ENCODE results near the gene RPL19.
"Not testable (repeated sequence)": the region's sequence is repeated elsewhere in the genome, so short reads cannot be mapped to it uniquely, and the experiment has no call there.

Gene RPL19

DNA sequence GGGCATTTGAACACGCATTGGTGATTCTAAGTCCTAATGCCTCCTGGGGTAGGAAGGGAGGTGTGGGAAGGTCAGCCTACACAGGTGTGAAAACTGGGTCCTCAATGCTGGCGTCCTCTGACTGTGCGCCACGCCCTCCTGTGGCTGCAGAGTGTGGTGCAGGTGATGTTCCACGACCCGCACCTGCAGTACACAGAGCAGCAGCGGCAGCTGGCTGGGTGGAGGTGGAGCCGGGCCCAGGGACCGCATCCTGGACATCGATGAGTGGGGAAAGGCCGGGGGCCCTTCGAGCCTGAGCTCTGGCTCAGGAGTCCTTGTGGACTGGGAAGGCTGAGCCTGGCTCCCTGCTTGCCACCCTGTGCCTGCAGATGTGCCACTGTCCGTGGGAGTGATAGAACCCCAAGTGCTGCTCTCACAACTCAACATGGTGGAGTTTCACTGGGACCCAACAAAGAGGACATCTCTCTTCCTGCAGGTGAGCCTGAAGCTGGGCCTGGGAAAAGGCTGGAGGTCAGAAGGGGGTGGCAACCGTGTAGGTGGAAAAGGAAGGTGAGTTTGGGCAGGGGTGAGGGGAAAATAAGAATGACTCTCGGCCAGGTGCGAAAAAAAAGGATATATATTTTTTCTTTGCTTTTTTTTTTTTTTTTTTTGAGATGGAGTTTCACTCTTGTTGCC, 39.7 kb downstream of the RPL19 start:
- TF ChIP-seq, protein P1, sequence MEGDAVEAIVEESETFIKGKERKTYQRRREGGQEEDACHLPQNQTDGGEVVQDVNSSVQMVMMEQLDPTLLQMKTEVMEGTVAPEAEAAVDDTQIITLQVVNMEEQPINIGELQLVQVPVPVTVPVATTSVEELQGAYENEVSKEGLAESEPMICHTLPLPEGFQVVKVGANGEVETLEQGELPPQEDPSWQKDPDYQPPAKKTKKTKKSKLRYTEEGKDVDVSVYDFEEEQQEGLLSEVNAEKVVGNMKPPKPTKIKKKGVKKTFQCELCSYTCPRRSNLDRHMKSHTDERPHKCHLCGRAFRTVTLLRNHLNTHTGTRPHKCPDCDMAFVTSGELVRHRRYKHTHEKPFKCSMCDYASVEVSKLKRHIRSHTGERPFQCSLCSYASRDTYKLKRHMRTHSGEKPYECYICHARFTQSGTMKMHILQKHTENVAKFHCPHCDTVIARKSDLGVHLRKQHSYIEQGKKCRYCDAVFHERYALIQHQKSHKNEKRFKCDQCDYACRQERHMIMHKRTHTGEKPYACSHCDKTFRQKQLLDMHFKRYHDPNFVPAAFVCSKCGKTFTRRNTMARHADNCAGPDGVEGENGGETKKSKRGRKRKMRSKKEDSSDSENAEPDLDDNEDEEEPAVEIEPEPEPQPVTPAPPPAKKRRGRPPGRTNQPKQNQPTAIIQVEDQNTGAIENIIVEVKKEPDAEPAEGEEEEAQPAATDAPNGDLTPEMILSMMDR (IDR thresholded peaks at IDR 0.05; ENCODE audit: low read depth, low read length, missing control alignments): peak; percentile 67
- H3K4me3 ChIP-seq (ENCODE audit: low read depth, low read length): no peak overlapping the region
- in situ Hi-C loops (cut with HindIII; ENCODE audit: low sequenced_read_pairs): no loop called here
- DNase-seq (ENCODE audit: low read depth): no peak

DNA sequence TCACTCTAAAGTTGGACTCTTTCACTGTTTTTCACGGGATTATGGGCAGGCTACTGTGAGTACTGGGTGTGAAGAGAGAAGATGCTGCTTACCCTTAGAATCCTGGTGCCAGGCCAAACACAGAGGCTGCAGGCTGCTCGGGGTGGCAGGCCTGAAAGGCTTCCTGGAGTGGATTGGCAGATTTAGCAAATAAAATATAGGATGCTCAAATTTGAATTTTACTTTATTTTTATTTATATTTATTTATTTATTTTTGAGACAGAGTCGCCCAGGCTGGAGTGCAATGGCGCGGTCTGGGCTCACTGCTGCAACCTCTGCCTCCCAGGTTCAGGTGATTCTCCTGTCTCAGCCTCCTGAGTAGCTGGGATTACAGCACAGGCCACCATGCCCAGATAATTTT, 40.5 kb downstream of the RPL19 start:
- no peak for DNase-seq (ENCODE audit: low read depth)
- H3K4me3 ChIP-seq (ENCODE audit: low read depth, low read length): no peak overlapping the region
- TF ChIP-seq, protein P1 (IDR thresholded peaks at IDR 0.05; ENCODE audit: low read depth, low read length, missing control alignments): no peak
- in situ Hi-C loops (cut with HindIII; ENCODE audit: low sequenced_read_pairs): no loop called here

DNA sequence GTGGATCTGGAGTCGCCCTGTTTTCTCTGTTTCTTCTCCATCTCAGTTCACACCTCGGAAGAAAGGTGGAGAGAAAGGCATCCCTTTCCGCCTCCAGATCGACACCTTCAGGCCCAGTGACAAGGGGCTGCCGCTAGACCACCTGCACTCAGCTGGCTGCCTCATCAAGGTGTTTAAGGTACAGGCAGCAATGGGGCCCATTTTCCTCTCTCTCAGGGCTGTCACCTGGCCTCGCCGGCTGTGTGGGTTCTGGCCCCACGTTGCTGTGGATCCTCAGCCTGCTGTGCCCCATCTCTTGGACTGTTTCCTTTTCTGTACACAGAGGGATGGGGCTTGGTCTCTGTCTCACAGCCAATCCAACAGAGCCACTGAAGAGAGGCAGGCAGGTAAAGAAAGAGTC, 43.1 kb downstream of the RPL19 start:
- in situ Hi-C loops (cut with HindIII; ENCODE audit: low sequenced_read_pairs): no loop called here
- no peak for DNase-seq (ENCODE audit: low read depth)
- H3K4me3 ChIP-seq (ENCODE audit: low read depth, low read length): no peak overlapping the region
- TF ChIP-seq, protein P1 (IDR thresholded peaks at IDR 0.05; ENCODE audit: low read depth, low read length, missing control alignments): no peak

DNA sequence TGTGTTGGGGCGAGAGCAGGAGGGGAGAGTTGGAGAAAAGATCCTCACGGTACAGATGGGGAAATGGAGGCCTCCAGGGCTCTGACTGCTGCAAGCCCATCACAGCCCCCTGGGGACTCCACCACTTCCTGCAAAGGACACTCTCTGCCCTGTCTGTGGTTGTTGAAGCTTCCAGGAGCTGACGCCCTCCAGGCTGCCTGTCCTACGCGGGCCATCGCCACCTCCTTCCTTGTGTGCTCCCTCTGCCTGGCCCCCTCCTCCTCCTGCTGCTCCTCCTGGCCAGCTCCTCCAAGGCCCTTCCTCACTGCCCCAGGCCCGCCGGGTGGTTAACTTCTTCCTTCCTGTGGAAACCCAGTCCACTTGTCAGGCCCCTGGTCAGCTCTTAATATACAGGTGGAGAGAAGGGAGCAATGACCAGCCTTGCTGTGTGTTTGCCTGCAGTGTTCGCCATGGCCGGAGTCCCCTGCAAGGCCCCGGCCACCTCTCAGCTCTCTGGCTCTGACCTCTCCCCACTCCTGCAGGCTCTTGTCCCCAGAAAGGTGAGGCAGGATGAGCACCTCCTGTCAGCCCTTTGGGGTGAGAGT, 44.0 kb downstream of the RPL19 start:
- in situ Hi-C loops (cut with HindIII; ENCODE audit: low sequenced_read_pairs): no loop called here
- H3K4me3 ChIP-seq (ENCODE audit: low read depth, low read length): no peak overlapping the region
- TF ChIP-seq, protein P1 (IDR thresholded peaks at IDR 0.05; ENCODE audit: low read depth, low read length, missing control alignments): no peak
- no peak for DNase-seq (ENCODE audit: low read depth)

DNA sequence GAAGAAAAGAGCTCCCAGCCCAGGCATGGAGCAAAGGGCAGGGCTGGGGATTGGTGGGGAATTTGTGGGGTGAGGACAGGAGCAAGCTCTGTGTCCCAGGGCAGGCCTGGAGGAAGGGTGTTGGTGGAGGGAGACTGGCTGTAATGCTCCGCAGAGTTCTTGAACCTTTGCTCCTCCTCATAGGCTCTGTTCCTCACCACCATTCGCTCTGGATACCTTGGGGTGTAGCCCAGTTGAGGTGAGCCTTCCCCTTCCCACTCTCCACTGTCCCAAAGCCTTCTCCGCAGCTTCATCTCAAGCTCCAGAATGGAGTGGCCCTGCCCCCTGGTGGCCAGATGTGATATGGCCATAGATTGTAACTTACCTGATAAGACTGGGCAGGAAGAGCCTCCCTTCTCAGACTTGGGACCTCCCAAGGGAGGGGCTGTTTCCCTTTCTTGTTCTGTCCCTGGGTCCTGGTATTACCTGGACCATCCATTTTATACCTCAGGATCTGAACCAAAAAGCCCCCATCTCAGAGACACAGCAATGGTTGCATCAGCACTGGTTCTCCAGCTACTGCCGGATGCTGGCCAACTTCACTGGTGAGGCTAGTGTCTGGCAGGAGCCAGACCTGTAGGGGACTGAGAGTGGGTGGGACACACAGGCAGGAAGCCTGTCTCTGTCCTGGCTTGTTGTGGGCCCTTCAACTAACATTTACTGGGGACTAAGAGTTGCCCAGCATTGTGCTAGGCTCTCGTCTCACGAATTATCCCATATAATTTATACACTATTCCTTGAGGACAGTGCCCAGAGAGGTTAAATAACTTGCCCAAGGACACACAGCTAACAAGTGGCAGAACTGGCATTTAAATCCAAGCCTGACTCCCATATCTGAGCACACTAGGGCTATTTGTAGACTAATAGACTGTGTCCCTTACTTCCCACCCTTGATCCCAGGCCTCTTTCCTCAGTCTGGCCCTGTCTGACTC, 44.8 kb downstream of the RPL19 start:
- in situ Hi-C loops (cut with HindIII; ENCODE audit: low sequenced_read_pairs): no loop called here

DNA sequence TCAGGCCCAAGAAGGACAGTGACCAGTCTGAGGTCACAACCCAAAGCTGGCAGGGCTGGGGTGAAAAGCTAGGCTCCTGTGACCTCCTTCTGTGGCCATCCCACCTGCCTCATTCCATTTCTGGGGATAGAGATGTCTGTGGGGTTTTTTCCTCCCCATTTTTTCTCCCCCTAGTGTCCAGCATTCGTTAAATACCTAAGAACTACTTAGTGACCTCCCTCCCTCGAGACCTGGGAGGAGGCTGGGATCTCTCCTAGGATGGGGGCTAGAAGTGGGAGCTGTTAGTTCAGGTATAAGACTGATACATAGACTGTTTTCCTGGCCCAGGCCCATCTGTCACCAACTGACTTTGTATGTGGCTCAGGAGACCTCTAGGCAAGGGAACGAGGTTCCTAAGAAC, 46.2 kb downstream of the RPL19 start:
- no peak for DNase-seq (ENCODE audit: low read depth)
- TF ChIP-seq, protein P1 (IDR thresholded peaks at IDR 0.05; ENCODE audit: low read depth, low read length, missing control alignments): peak; percentile 13
- no peak overlapping the region for H3K4me3 ChIP-seq (ENCODE audit: low read depth, low read length)
- in situ Hi-C loops (cut with HindIII; ENCODE audit: low sequenced_read_pairs): no loop called here

More for the DNA sequence above, 44.8 kb downstream of the RPL19 start:
- TF ChIP-seq, protein P1 (IDR thresholded peaks at IDR 0.05; ENCODE audit: low read depth, low read length, missing control alignments): peak; percentile 96
- no peak overlapping the region for H3K4me3 ChIP-seq (ENCODE audit: low read depth, low read length)
- peak; percentile 70 for DNase-seq (ENCODE audit: low read depth)

DNA sequence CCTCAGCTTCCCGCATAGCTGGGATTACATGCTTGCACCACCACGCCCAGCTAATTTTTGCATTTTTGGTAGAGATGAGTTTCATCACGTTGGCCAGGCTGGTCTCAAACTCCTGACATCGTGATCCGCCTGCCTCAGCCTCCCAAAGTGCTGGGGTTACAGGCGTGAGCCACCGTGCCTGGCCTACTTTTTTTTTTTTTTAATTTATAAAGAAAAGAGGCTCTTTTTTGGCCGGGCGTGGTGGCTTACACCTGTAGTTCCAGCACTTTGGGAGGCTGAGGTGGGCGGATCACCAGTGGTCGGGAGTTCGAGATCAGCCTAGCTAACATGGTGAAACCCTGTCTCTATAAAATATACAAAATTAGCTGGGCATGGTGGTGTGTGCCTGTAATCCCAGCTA, 50.0 kb downstream of the RPL19 start:
- in situ Hi-C loops (cut with HindIII; ENCODE audit: low sequenced_read_pairs); H3K4me3 ChIP-seq (ENCODE audit: low read depth, low read length); DNase-seq (ENCODE audit: low read depth): not testable (repeated sequence)

Measured in astrocyte of the cerebellum (primary cell).